Measurements from ENCODE around the gene NEDD4.

The NEDD4 gene

DNA sequence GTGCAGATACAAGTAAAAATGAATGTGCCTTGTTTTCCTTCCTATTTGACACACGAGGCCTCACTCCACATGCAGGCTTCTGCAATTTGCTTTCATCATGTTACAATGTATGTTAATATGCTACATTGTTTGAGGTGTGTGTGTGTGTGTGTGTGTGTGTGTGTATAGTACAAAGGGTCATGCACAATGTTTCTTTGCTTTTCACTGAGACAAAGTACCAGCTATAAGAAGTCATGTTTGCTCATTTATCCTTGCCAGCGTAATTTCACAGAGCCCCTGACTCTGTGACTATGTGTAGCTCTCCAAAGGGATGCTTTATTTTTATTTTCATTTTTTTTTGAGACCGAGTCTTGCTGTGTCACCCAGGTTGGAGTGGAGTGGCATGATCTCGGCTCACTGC lies 38.0 kb upstream of the NEDD4 start:
- TF ChIP-seq WT1 (tag by site-specific recombination; IDR thresholded peaks at IDR 0.05), result no peak
- TF ChIP-seq ZNF561 (tag by site-specific recombination; IDR thresholded peaks at IDR 0.05; ENCODE audit: borderline replicate concordance), result no peak
- no peak for TF ChIP-seq ZFP3 (tag by site-specific recombination; IDR thresholded peaks at IDR 0.05; ENCODE audit: low read depth)
- TF ChIP-seq ZNF677 (tag by site-specific recombination; IDR thresholded peaks at IDR 0.05), result no peak
- no peak for TF ChIP-seq ZNF629 (tag by site-specific recombination; IDR thresholded peaks at IDR 0.05)
- TF ChIP-seq KLF7 (tag by site-specific recombination; IDR thresholded peaks at IDR 0.05; ENCODE audit: borderline replicate concordance), result no peak
- no peak for TF ChIP-seq ZNF792 (tag by site-specific recombination; IDR thresholded peaks at IDR 0.05)
- no peak for TF ChIP-seq KLF10 (tag by site-specific recombination; IDR thresholded peaks at IDR 0.05)
- TF ChIP-seq ZNF132 (tag by site-specific recombination; IDR thresholded peaks at IDR 0.05; ENCODE audit: borderline replicate concordance), result no peak
- TF ChIP-seq ZNF623 (tag by site-specific recombination; IDR thresholded peaks at IDR 0.05), result no peak
- Histone ChIP-seq H3K9me3 (ENCODE audit: control insufficient read depth, insufficient read depth, low read depth, low read length) (no peaks in the 10 kb centered on the region), H3K36me3 (ENCODE audit: control insufficient read depth in 2 of 2, insufficient read depth in 1 of 2, low read length in 2 of 2) (no peaks in the 10 kb centered on the region), H3K27ac (ENCODE audit: extremely low read depth, low read depth, low read length) (no peak overlapping the region), H3K4me3 (ENCODE audit: low read depth, low read length) (no peak overlapping the region), H3K4me1 (ENCODE audit: control insufficient read depth, insufficient read depth, low read length) (no peaks in the 10 kb centered on the region)
- ChIA-PET POLR2A (no interaction called here), CTCF (interaction anchor here (0.6 to 1.1 kb wide), 3 partner anchors 9 to 27 kb away, joined by 3 to 4 read pairs (median 4); no protein-coding TSS in a partner anchor)

DNA sequence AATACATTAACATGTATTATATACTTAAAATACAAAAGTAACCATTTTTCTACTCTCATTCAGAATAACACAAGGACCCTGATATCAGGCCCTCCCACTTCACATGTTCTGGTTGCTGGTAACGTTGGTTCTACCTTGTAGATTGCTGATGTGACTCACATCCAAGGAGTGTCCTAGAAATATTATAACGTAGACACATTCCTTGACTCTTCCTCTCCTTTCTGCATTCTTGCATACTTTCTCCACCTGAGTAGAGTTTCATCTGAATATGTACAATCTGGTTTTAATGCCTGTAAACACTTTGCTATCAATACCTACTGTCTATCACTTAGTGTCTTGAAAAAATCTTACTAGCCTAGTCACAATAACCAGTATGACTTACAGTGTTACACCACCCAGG lies 35.0 kb upstream of the NEDD4 start:
- Histone ChIP-seq H3K27ac (ENCODE audit: extremely low read depth, low read depth, low read length) (no peak overlapping the region), H3K4me3 (ENCODE audit: low read depth, low read length) (no peak overlapping the region), H3K36me3 (ENCODE audit: control insufficient read depth in 2 of 2, insufficient read depth in 1 of 2, low read length in 2 of 2) (no peaks in the 10 kb centered on the region), H3K9me3 (ENCODE audit: control insufficient read depth, insufficient read depth, low read depth, low read length) (no peaks in the 10 kb centered on the region), H3K4me1 (ENCODE audit: control insufficient read depth, insufficient read depth, low read length) (no peaks in the 10 kb centered on the region; the same call in 1 of the 2 replicates)
- ChIA-PET POLR2A (no interaction called here), CTCF (interaction anchor here (0.7 to 1.1 kb wide), 2 partner anchors 9 to 34 kb away, joined by 3 read pairs; no protein-coding TSS in a partner anchor)
- TF ChIP-seq PRDM6 (tag by site-specific recombination; IDR thresholded peaks at IDR 0.05), result no peak
- TF ChIP-seq, protein P1, sequence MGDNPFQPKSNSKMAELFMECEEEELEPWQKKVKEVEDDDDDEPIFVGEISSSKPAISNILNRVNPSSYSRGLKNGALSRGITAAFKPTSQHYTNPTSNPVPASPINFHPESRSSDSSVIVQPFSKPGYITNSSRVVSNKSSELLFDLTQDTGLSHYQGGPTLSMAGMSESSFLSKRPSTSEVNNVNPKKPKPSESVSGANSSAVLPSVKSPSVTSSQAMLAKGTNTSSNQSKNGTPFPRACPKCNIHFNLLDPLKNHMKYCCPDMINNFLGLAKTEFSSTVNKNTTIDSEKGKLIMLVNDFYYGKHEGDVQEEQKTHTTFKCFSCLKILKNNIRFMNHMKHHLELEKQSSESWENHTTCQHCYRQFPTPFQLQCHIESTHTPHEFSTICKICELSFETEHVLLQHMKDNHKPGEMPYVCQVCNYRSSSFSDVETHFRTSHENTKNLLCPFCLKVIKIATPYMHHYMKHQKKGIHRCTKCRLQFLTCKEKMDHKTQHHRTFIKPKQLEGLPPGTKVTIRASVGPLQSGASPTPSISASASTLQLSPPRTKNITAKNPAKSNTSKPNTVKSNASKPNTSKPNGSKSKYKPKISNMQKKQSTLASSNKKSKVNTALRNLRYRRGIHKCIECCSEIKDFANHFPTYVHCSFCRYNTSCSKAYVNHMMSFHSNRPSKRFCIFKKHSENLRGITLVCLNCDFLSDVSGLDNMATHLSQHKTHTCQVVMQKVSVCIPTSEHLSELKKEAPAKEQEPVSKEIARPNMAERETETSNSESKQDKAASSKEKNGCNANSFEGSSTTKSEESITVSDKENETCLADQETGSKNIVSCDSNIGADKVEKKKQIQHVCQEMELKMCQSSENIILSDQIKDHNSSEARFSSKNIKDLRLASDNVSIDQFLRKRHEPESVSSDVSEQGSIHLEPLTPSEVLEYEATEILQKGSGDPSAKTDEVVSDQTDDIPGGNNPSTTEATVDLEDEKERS (tag by site-specific recombination; IDR thresholded peaks at IDR 0.05), result no peak
- no peak for TF ChIP-seq ZSCAN16 (tag by site-specific recombination; IDR thresholded peaks at IDR 0.05)
- no peak for TF ChIP-seq ZNF292 (tag by site-specific recombination; IDR thresholded peaks at IDR 0.05; ENCODE audit: borderline replicate concordance, low read depth)
- TF ChIP-seq FEZF1 (tag by site-specific recombination; IDR thresholded peaks at IDR 0.05), result no peak
- TF ChIP-seq, protein P2, sequence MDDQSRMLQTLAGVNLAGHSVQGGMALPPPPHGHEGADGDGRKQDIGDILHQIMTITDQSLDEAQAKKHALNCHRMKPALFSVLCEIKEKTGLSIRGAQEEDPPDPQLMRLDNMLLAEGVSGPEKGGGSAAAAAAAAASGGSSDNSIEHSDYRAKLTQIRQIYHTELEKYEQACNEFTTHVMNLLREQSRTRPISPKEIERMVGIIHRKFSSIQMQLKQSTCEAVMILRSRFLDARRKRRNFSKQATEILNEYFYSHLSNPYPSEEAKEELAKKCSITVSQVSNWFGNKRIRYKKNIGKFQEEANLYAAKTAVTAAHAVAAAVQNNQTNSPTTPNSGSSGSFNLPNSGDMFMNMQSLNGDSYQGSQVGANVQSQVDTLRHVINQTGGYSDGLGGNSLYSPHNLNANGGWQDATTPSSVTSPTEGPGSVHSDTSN (CRISPR knock-in tag; IDR thresholded peaks at IDR 0.05), result no peak
- no peak for TF ChIP-seq ZNF664 (tag by site-specific recombination; IDR thresholded peaks at IDR 0.05)
- no peak for TF ChIP-seq ZNF138 (tag by site-specific recombination; IDR thresholded peaks at IDR 0.05; ENCODE audit: borderline replicate concordance)
